ENCODE measurements around the gene PGAP1. TPM values are rescaled to one million over a fixed set of nuclear protein-coding genes. Genes with fewer than 3 reads are reported as not detected.

Gene PGAP1
- polyA plus RNA-seq, 3 donors, result 0.10 to 0.81 (median 0.33) TPM

DNA sequence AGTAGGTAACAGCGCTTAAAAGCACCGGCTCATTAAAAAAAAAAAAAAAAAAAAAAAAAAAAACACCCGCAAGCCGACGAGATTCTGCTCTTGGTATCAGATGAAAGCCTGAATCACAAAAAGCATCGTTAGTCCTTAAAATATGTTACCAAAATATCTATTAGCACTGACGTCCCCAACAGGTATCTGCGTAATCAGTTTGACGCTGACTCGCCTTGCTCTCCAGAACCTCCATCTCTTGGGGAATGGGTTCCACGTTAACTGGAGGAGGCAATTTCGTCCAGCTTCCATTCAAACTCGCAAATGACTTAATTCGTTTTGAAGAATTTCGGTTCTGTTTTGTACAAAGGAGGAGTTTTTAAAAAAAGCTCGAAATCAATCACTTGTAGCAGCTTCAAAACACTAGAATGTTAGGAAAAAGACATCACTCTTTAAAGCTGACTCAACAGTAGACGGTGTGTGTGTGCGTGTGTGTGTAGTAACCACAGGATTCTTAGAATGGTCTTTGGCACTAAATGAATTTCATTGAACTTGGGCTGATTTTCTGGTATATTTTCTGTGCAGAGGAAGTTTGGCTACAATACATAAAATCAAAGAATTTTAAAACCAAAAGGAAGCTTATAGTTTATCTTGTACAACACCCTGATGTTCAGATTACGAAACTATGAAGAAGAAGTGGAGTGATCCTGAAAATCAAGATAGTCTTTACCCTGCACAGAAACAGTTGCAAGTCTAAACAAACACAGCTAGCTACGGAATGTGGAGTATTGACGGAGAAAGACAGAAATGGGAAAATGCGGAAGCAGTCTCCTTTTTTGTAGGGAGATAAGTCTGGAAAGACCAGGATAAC lies 1.1 kb upstream of the PGAP1 start:
- Mint-ChIP-seq H3K4me1 (peaks cover 26% of the 10 kb centered on the region), H3K36me3 (no peaks in the 10 kb centered on the region), H3K27ac (peak overlapping the region in 5 of 7 donors; percentile 1 to 95 (median 88)), H3K9me3 (peaks cover 0 to 3% (median 2%) of the 10 kb centered on the region in 7 donors), H3K27me3 (ENCODE audit: low read depth in 3 of 3) (peaks cover 11 to 16% (median 16%) of the 10 kb centered on the region in 3 donors), H3K4me3 (peak overlapping the region; percentile 98 to 99)
- H4K20me1 ChIP-seq (ENCODE audit: insufficient read depth, low read length), result no peaks in the 10 kb centered on the region
- peak overlapping the region in 1 of 2 donors; percentile 64 for H3K27ac ChIP-seq (ENCODE audit: low read depth in 1 of 2, low read length in 2 of 2)
- H3K4me3 ChIP-seq (replicated peaks in 1 of 3; ENCODE audit: low read depth in 2 of 3, low read length in 3 of 3), result peak overlapping the region; percentile 87 to 96 (median 95)
- DNase-seq, result peak; percentile 12 to 21 (median 15)
- TF ChIP-seq, protein P1, sequence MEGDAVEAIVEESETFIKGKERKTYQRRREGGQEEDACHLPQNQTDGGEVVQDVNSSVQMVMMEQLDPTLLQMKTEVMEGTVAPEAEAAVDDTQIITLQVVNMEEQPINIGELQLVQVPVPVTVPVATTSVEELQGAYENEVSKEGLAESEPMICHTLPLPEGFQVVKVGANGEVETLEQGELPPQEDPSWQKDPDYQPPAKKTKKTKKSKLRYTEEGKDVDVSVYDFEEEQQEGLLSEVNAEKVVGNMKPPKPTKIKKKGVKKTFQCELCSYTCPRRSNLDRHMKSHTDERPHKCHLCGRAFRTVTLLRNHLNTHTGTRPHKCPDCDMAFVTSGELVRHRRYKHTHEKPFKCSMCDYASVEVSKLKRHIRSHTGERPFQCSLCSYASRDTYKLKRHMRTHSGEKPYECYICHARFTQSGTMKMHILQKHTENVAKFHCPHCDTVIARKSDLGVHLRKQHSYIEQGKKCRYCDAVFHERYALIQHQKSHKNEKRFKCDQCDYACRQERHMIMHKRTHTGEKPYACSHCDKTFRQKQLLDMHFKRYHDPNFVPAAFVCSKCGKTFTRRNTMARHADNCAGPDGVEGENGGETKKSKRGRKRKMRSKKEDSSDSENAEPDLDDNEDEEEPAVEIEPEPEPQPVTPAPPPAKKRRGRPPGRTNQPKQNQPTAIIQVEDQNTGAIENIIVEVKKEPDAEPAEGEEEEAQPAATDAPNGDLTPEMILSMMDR (IDR thresholded peaks at IDR 0.05), result no peak
- H3K36me3 ChIP-seq (replicated peaks in 1 of 2; ENCODE audit: control insufficient read depth in 1 of 2, insufficient read depth in 2 of 2, low read length in 2 of 2), result no peaks in the 10 kb centered on the region
- peaks cover 6 to 18% of the 10 kb centered on the region in 2 donors for H3K27me3 ChIP-seq (ENCODE audit: control insufficient read depth in 2 of 2, insufficient read depth in 2 of 2, low read length in 2 of 2)
- H3K4me1 ChIP-seq (ENCODE audit: control insufficient read depth in 1 of 2, insufficient read depth in 2 of 2, low read length in 2 of 2), result peaks cover 20 to 22% of the 10 kb centered on the region in 2 donors
- H2AFZ ChIP-seq (ENCODE audit: insufficient read depth, low read depth, low read length, poor library complexity, severe bottlenecking), result peak overlapping the region; percentile 100
- H3K9ac ChIP-seq (ENCODE audit: insufficient read depth, low read length, poor library complexity, severe bottlenecking), result peak overlapping the region; percentile 72
- WGBS (ENCODE audit: insufficient coverage), result 21% methylated on average over 10 of the region's 22 CpGs
- H3K79me2 ChIP-seq (ENCODE audit: insufficient read depth, low read length), result no peaks in the 10 kb centered on the region
- H3K4me2 ChIP-seq (replicated peaks; ENCODE audit: extremely low read depth, low read length, poor library complexity, severe bottlenecking), result peak overlapping the region; percentile 100
- H3K9me3 ChIP-seq (replicated peaks in 1 of 2; ENCODE audit: control insufficient read depth in 1 of 2, insufficient read depth in 1 of 2, low read length in 2 of 2), result no peaks in the 10 kb centered on the region
- intact Hi-C loops (cut with micrococcal nuclease), result loop anchor here in 1 of 2 donors (5.0 kb wide), 1 partner anchor 55 kb away; no protein-coding TSS in a partner anchor

DNA sequence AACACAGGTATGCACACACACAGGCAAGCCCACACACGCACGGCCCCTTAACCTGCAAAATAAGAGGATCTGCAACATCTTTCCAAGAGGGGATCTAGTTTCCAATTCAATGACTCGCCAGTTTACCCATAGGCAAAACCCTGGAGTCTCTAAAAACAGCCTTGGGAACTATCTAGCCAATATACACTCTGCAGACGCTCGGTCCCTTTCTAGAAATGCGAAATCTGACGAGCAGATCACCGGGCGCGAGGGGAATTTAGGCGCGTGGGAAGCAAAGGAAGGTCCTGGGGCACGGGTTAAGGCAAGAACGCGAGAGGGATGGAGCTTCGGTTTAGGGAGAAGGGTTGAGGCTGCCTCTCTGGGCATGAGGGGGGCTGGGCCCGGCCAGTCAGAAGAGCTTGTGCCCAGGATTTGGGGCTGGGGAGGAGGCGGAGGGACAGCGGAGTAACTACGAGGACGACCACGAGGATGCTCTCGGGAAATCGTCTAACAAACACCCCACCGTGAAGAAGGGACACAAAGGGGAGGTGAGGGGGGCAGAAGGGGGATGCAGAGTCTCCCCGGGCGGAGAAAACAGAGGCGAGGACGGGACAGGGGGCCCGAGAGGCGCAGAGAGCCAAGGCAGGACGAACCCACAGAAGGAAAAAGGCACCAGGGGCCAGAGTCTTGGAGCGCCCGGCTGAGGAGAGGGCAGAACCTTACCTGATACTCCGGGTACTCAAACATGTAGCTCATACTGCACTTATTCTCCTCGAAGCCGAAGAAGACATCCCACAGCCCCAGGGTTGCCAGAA lies 542 bp downstream of the PGAP1 start:
- Mint-ChIP-seq H3K36me3 (no peaks in the 10 kb centered on the region), H3K4me3 (peak overlapping the region; percentile 98 to 99), H3K27me3 (ENCODE audit: low read depth in 3 of 3) (peaks cover 11 to 17% (median 16%) of the 10 kb centered on the region in 3 donors), H3K4me1 (peaks cover 26% of the 10 kb centered on the region), H3K27ac (peak overlapping the region; percentile 44 to 94 (median 76)), H3K9me3 (peaks cover 0 to 3% (median 2%) of the 10 kb centered on the region in 7 donors)
- Histone ChIP-seq H3K27ac (ENCODE audit: low read depth in 1 of 2, low read length in 2 of 2) (peak overlapping the region in 1 of 2 donors; percentile 64), H3K9ac (ENCODE audit: insufficient read depth, low read length, poor library complexity, severe bottlenecking) (peak overlapping the region; percentile 72), H2AFZ (ENCODE audit: insufficient read depth, low read depth, low read length, poor library complexity, severe bottlenecking) (peak overlapping the region; percentile 100), H3K36me3 (replicated peaks in 1 of 2; ENCODE audit: control insufficient read depth in 1 of 2, insufficient read depth in 2 of 2, low read length in 2 of 2) (no peaks in the 10 kb centered on the region), H3K9me3 (replicated peaks in 1 of 2; ENCODE audit: control insufficient read depth in 1 of 2, insufficient read depth in 1 of 2, low read length in 2 of 2) (no peaks in the 10 kb centered on the region), H3K79me2 (ENCODE audit: insufficient read depth, low read length) (no peaks in the 10 kb centered on the region), H3K27me3 (ENCODE audit: control insufficient read depth in 2 of 2, insufficient read depth in 2 of 2, low read length in 2 of 2) (peaks cover 6 to 18% of the 10 kb centered on the region in 2 donors), H4K20me1 (ENCODE audit: insufficient read depth, low read length) (no peaks in the 10 kb centered on the region), H3K4me1 (ENCODE audit: control insufficient read depth in 1 of 2, insufficient read depth in 2 of 2, low read length in 2 of 2) (peaks cover 20 to 22% of the 10 kb centered on the region in 2 donors), H3K4me3 (replicated peaks in 1 of 3; ENCODE audit: low read depth in 2 of 3, low read length in 3 of 3) (peak overlapping the region; percentile 87 to 96 (median 95)), H3K4me2 (replicated peaks; ENCODE audit: extremely low read depth, low read length, poor library complexity, severe bottlenecking) (peak overlapping the region; percentile 100)
- peak in 1 of 3 donors; percentile 3 for DNase-seq
- TF ChIP-seq, protein P1 (IDR thresholded peaks at IDR 0.05), result no peak
- WGBS (ENCODE audit: insufficient coverage), result 0% methylated on average over 28 of the region's 37 CpGs
- intact Hi-C loops (cut with micrococcal nuclease), result loop anchor here in 1 of 2 donors (5.0 kb wide), 1 partner anchor 56 kb away; no protein-coding TSS in a partner anchor
